Measurements from ENCODE around the gene EPB41L2.

DNA sequence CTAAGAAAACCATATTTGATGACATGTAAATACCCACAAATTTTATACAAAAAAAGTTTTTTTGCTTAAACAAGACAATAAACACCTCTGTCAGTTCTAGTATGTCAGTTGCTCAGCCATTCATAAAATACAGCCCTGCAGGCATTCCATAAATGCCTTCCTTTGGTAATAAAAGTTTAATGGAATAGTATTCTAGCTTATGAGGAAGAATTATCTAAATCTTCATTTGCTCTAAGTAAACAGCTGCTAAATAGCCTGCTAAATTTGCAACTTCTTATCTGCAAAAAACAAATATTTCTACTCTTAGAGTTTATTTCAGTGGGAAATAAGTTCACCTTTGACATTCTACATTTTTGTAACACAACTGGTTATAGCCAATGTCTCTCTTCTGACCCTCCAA, 127.1 kb downstream of the EPB41L2 start:
- TF ChIP-seq, protein P1, sequence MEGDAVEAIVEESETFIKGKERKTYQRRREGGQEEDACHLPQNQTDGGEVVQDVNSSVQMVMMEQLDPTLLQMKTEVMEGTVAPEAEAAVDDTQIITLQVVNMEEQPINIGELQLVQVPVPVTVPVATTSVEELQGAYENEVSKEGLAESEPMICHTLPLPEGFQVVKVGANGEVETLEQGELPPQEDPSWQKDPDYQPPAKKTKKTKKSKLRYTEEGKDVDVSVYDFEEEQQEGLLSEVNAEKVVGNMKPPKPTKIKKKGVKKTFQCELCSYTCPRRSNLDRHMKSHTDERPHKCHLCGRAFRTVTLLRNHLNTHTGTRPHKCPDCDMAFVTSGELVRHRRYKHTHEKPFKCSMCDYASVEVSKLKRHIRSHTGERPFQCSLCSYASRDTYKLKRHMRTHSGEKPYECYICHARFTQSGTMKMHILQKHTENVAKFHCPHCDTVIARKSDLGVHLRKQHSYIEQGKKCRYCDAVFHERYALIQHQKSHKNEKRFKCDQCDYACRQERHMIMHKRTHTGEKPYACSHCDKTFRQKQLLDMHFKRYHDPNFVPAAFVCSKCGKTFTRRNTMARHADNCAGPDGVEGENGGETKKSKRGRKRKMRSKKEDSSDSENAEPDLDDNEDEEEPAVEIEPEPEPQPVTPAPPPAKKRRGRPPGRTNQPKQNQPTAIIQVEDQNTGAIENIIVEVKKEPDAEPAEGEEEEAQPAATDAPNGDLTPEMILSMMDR (IDR thresholded peaks at IDR 0.05; ENCODE audit: low read depth, low read length): no peak
- TF ChIP-seq EZH2phosphoT487 (IDR thresholded peaks at IDR 0.05; ENCODE audit: low read depth): no peak
